HS-27A (cell line): ENCODE results near the gene PHACTR3.

Experiments
- DNase-seq: peaks from one replicate; pipeline ENCODE4 v3.0.0-alpha.2; 2012; ENCODE audit warnings: low read depth, missing footprints

The PHACTR3 gene

GRCh38 chr20:59735486-59735885, 131.1 kb downstream of the PHACTR3 start:
- no peak for DNase-seq

- no peak for DNase-seq
These were observed 131.6 kb downstream of the PHACTR3 start for GRCh38 chr20:59735917-59736316.

DNA sequence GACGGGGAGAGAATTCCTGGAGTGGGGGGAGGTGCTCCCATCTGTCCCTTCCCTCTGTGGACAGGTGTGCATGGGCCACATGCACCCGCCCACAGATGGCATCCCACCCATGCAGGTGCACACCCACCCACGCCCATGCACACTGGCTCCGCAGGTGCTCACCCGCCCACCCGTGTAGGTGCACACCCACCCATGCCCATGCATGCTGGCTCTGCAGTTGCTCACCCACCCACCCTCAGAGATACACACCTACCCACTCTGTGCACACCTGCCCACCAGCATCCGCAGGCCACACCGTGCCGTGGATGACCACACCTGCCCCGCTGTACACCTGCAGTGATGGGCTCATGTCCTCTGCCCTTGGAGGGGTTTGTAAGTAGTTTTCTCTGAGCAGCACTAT, 132.0 kb downstream of the PHACTR3 start:
- DNase-seq: no peak

- DNase-seq: no peak
These were observed 132.8 kb downstream of the PHACTR3 start for GRCh38 chr20:59737073-59737666.

GRCh38 chr20:59737816-59738215, 133.5 kb downstream of the PHACTR3 start:
- no peak for DNase-seq

GRCh38 chr20:59738851-59739250, 134.5 kb downstream of the PHACTR3 start:
- no peak for DNase-seq

DNA sequence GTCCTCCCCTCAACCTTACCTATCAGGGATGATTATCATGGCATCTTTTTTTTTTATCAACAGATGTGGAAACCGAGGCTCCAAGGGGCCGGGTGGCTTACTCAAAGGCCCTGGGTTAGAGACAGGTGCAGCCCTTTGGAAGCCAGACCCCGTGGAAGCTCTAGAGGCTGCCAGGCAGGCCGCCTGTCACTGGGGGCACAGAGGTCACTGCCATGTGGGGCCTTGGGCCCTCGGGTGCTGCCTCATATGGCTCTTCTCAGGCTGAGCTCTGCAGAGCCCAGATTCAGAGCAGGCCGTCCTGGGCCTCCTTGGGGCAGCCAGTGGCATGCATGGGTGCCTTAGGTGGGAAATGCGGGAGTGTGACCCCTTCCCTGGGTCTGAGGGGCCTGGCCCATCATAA, 136.3 kb downstream of the PHACTR3 start:
- DNase-seq: no peak

DNA sequence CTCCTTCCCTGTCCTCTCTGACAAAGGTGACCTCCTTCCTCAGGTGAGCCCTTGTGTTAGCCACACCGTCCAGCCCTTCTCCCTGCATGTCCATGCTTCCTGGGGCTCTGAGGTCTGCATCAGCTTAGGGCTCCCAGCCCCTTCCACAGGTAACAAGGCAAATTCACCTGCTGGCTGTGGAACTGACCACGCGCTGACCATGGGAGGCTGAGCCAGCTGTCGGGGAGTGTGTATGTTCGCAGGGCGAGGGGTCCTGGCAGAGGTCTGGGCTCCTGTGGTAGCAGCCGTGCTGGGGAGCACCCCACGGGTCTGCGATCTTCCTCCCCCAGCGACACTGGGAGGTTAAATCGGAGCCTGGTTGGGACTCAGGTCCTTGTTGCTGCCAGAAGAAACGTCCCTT, 136.7 kb downstream of the PHACTR3 start:
- DNase-seq: no peak

DNA sequence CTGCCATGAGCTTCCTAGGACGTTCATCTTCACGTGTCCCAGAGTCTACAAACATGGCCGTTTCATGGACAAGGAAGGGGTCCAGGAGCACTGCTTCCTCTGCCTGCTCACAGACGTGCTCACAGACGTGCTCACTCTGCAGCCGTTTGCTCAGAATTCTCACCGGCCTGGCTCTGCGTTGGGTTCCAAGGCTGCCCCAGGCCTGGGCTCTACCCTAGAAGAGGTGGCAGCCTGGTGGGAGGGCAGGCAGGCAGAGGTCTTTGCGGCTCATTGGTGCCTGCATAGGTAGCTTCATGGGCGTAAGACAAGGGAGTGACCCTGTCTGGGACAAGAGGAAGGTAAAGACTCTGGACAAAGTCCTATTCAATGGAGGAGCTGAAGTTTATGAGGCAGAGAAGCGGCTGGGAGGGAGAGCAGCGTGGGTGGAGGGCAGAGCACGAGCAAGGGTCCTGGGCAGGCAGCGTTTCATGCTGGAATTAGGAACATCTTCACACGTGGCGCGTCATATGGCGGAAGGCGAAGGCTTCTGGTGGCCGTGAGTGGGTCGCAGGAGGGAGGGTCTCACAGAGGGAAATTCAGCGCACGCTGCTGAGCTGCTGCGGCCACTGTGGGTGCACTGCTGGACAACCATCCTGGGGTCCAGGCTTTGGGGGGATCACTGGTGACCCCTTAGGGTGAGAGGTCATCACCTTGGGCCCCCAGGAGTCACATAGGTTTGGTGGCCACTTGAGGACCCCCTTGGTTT, 138.2 kb downstream of the PHACTR3 start:
- no peak for DNase-seq

- no peak for DNase-seq
These were observed 139.0 kb downstream of the PHACTR3 start for GRCh38 chr20:59743308-59743707.

GRCh38 chr20:59743767-59744485, 139.6 kb downstream of the PHACTR3 start:
- no peak for DNase-seq

- no peak for DNase-seq
These were observed 140.4 kb downstream of the PHACTR3 start for GRCh38 chr20:59744756-59745155.

- DNase-seq: no peak
These were observed 140.9 kb downstream of the PHACTR3 start for GRCh38 chr20:59745201-59745600.

- no peak for DNase-seq
These were observed 141.4 kb downstream of the PHACTR3 start for GRCh38 chr20:59745716-59746115.

GRCh38 chr20:59746155-59746554, 141.8 kb downstream of the PHACTR3 start:
- no peak for DNase-seq

DNA sequence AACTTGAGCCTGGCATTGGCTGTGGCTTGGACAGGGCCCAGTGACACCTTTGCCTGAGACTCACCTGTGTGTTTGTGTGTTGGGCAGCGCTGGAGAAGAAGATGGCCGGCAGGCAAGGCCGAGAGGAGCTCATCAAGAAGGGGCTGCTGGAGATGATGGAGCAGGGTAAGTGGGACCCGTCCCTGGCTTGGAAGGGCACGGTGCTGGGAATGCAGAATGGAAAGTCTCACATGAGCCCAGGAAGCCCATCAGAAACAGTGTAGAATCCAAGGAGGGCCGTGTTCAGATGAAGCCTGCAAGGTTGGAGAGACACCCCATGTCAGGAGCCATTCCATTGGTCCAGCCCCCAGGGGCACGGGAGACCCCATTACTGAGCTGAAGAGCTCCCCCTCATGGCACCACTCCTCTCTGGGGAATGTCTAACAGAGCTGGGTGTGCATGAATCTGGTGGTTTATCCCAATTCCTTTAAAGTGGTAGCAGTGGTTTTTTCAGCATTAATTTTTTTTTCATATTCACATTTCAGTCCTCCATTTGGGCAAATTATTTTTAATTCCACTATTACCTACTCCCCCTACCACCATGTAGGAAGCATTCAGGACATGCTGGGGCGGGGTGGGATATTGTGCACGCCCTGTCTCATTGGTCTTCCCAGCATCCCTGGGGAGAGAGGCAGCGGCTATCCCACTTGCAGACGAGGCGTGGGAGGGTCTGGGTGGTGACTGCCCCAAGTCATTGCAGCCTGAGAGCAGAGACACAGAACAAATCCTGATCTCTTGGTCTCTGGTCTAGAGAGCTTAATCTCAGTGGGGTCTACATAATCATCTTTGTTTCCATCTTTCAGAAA, 143.6 kb downstream of the PHACTR3 start:
- no peak for DNase-seq

DNA sequence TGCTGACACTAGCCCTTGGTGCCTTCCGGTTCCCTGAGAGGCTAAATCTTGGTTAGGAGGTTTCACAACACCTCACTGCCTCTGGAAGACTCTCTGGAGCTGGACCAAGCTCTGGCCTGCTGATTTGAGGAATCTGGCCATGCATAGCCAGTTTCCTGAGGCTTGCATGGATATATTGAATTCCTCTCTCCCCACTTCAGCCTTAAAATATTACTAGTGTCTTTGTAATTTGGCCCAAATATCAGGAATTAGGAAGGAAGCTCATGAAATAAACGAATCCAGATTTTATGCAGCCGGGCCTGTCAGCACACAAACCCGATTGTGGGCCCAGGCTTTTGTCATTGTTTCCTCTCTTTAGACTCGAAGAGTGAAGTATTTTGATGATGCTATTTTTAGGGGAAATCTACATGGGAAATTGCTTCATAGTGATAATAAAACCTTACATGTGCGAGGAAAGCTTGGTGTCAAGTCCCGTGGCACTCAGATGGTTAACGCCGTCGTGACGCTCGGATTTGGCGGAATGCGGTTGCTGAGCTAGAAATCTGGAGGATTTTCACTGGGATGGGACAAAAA, 144.4 kb downstream of the PHACTR3 start:
- no peak for DNase-seq

DNA sequence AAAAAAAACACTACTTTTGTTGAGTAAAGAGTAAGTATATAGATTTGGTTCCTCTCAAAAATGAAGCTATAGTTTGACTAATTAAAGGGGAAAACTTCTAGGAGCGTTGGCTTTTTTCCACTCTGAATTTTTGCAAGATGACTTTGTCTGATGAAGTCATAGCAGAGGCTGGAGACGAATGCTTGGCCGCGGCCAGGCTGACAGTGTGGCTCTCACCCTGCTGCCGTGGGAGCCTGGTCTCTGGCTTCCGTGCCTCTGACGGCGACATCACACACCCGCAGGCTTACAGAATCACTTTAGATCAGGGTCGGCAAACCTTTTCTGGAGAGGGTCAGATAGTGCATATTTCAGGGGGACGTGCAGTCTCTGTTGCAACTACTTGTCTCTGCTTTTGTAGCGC, 145.0 kb downstream of the PHACTR3 start:
- no peak for DNase-seq

GRCh38 chr20:59750209-59750840, 146.0 kb downstream of the PHACTR3 start:
- DNase-seq: no peak

- DNase-seq: no peak
These were observed 146.9 kb downstream of the PHACTR3 start for GRCh38 chr20:59751075-59751711.

DNA sequence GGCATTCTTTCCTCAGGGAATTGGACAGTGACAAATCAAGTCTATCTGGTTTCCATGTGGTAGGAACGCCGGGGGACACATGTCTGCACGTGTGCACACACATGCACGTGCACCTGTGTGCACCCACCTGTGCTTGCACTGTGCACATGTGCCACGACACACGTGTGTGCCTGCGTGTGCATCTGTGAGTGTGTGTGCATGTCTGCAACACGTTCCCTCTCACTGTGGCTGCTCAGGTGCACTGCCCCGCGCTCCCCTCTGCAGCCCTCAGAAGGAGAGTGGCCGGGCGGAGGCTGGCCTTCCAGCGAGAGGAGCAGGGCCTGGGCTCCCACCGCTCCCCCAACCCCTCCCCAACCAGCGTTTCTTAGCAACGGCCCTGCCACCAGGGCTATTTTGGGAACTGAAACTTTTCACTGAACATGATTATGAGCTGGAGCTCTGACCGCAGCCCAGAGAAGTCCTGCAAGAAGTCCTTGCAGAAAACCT, 147.8 kb downstream of the PHACTR3 start:
- DNase-seq: no peak
